NCI-H128 (cell line): ENCODE data around the gene RPS18.

Experiments used
- DNase-seq: peaks from one replicate; lab custom pipeline; 2025; ENCODE audit not compliant: unreplicated experiment; lab: John Stamatoyannopoulos, UW

RPS18 gene

GRCh38 chr6:33314515-33314942 lies 42.7 kb downstream of the RPS18 start:
- no peak for DNase-seq

- no peak for DNase-seq
These were observed 43.3 kb downstream of the RPS18 start for GRCh38 chr6:33314943-33315792.

- no peak for DNase-seq
These were observed 44.1 kb downstream of the RPS18 start for GRCh38 chr6:33315793-33316602.

GRCh38 chr6:33316603-33317418 lies 44.9 kb downstream of the RPS18 start:
- DNase-seq, result no peak

GRCh38 chr6:33317419-33317668 lies 45.5 kb downstream of the RPS18 start:
- no peak for DNase-seq

GRCh38 chr6:33317669-33318425 lies 46.0 kb downstream of the RPS18 start, which contains the start of gene ZBTB22:
Gene ZBTB22, minus strand, starts transcription at chr6:33317744. Its CDS starts 828 bp downstream, at chr6:33316916.
- peak; percentile 95 for DNase-seq

- DNase-seq, result no peak
These were observed 46.7 kb downstream of the RPS18 start for GRCh38 chr6:33318426-33319073.

- DNase-seq, result no peak
These were observed 48.1 kb downstream of the RPS18 start for GRCh38 chr6:33319939-33320314.

- no peak for DNase-seq
These were observed 48.7 kb downstream of the RPS18 start for GRCh38 chr6:33320315-33321181.

GRCh38 chr6:33321227-33321626 lies 49.4 kb downstream of the RPS18 start:
- DNase-seq, result no peak

GRCh38 chr6:33323623-33323948 lies 51.7 kb downstream of the RPS18 start:
- DNase-seq, result no peak

- no peak for DNase-seq
These were observed 52.2 kb downstream of the RPS18 start for GRCh38 chr6:33324125-33324524.
